IMR-90 (cell line): ENCODE results near the gene CDH23. TPM values are rescaled to one million over a fixed set of nuclear protein-coding genes. Genes with fewer than 3 reads are reported as not detected.

ENCODE experiments used
- ATAC-seq: fragments of 200-7000 bp; cut with Tn5 transposase; 2 replicates; pipeline ENCODE4 v1.9.1; 2020; ENCODE audit warnings: low read depth, mild to moderate bottlenecking, moderate library complexity
- BruUV-seq: library from RNA; stranded (reverse); fragments of 400-500 nt; replicated peaks from 2 replicates; lab custom pipeline; 2021; lab: Mats Ljungman, UMichigan
- CTCF ChIA-PET: fragments of 300-600 bp; formaldehyde crosslinking; extraction: SDS; loops from one replicate; lab custom pipeline; 2021; ENCODE audit warnings: antibody characterized with exemption; lab: Yijun Ruan, JAX
- POLR2A ChIA-PET: fragments of 300-600 bp; sonication (Branson Sonifier 250); formaldehyde crosslinking; loops from one replicate; lab custom pipeline; 2022; ENCODE audit warnings: antibody characterized with exemption; ENCODE audit not compliant: unreplicated experiment; lab: Charles Lee
- DNase-seq: peaks from one replicate; pipeline ENCODE4 v3.0.0; 2013
- H2AFZ ChIP-seq: replicated peaks from 2 replicates; pipeline ENCODE3; 2013; ENCODE audit warnings: low read length, mild to moderate bottlenecking; ENCODE audit not compliant: poor library complexity
- H2AK5ac ChIP-seq: 2 replicates; pipeline ENCODE4 v1.6.1; 2013; ENCODE audit warnings: low read depth, low read length, inconsistent platforms
- H2AK9ac ChIP-seq: replicated peaks from 2 replicates; pipeline ENCODE3; 2013; ENCODE audit warnings: mild to moderate bottlenecking, low read depth, low read length, moderate library complexity; ENCODE audit not compliant: poor library complexity
- H2BK120ac ChIP-seq: 2 replicates; pipeline ENCODE4 v1.6.1; 2013; ENCODE audit warnings: low read depth, low read length, inconsistent platforms
- H2BK15ac ChIP-seq: 3 replicates; pipeline ENCODE4 v1.6.1; 2013; ENCODE audit warnings: low read depth, low read length, inconsistent platforms
- H2BK20ac ChIP-seq: 2 replicates; pipeline ENCODE4 v1.6.1; 2013; ENCODE audit warnings: low read depth, mild to moderate bottlenecking, inconsistent platforms, low read length, moderate library complexity
- H2BK5ac ChIP-seq: 2 replicates; pipeline ENCODE4 v1.6.1; 2013; ENCODE audit warnings: mild to moderate bottlenecking, low read depth, low read length, inconsistent platforms; ENCODE audit not compliant: poor library complexity, severe bottlenecking
- H3K14ac ChIP-seq: replicated peaks from 2 replicates; pipeline ENCODE4 v1.6.1; 2013; ENCODE audit warnings: low read depth, low read length, inconsistent platforms
- H3K18ac ChIP-seq: 2 replicates; pipeline ENCODE4 v1.6.1; 2013; ENCODE audit warnings: low read depth, low read length, control low read depth
- H3K23ac ChIP-seq: 2 replicates; pipeline ENCODE4 v1.6.1; 2013; ENCODE audit warnings: low read depth, low read length, inconsistent platforms
- H3K27ac ChIP-seq: 2 replicates; pipeline ENCODE4 v1.5.1; 2013; ENCODE audit warnings: mild to moderate bottlenecking, control low read depth, low read length; ENCODE audit not compliant: insufficient read depth
- H3K27me3 ChIP-seq: 2 replicates; pipeline ENCODE4 v1.6.1; 2013; ENCODE audit warnings: low read length; ENCODE audit not compliant: control insufficient read depth, insufficient read depth
- H3K36me3 ChIP-seq: 2 replicates; pipeline ENCODE4 v1.6.1; 2013; ENCODE audit warnings: low read length, mixed read lengths; ENCODE audit not compliant: control insufficient read depth, insufficient read depth
- H3K4ac ChIP-seq: 2 replicates; pipeline ENCODE4 v1.6.1; 2013; ENCODE audit warnings: low read depth, low read length, inconsistent platforms
- H3K4me1 ChIP-seq: 2 replicates; pipeline ENCODE4 v1.6.1; 2013; ENCODE audit warnings: low read length, mixed read lengths; ENCODE audit not compliant: control insufficient read depth, insufficient read depth
- H3K4me2 ChIP-seq: 2 replicates; pipeline ENCODE4 v1.6.1; 2013; ENCODE audit warnings: low read depth, mild to moderate bottlenecking, control low read depth, low read length, moderate library complexity
- H3K4me3 ChIP-seq: 2 replicates; pipeline ENCODE4 v1.5.1; 2013; ENCODE audit warnings: low read depth, mild to moderate bottlenecking, control low read depth, low read length, moderate library complexity; ENCODE audit not compliant: insufficient read depth
- H3K56ac ChIP-seq: 2 replicates; pipeline ENCODE4 v1.6.1; 2013; ENCODE audit warnings: low read length, inconsistent platforms; ENCODE audit not compliant: insufficient read depth; ENCODE audit errors: extremely low read depth
- H3K79me1 ChIP-seq, 2 experiments: 2 replicates each; pipeline ENCODE4 v1.6.1; 2013; ENCODE audit warnings: low read length in 2 of 2, inconsistent platforms in 1 of 2, low read depth in 1 of 2
- H3K9ac ChIP-seq: 2 replicates; pipeline ENCODE4 v1.6.1; 2013; ENCODE audit warnings: low read depth, low read length, control low read depth
- H3K9me1 ChIP-seq: 2 replicates; pipeline ENCODE4 v1.6.1; 2013; ENCODE audit warnings: low read length, inconsistent platforms; ENCODE audit not compliant: insufficient read depth
- H3K9me3 ChIP-seq: 2 replicates; pipeline ENCODE4 v1.6.1; 2013; ENCODE audit warnings: low read length; ENCODE audit not compliant: control insufficient read depth, insufficient read depth
- H4K20me1 ChIP-seq: 2 replicates; pipeline ENCODE4 v1.6.1; 2013; ENCODE audit warnings: low read length, inconsistent platforms; ENCODE audit not compliant: insufficient read depth
- H4K5ac ChIP-seq: 2 replicates; pipeline ENCODE4 v1.6.1; 2013; ENCODE audit warnings: mild to moderate bottlenecking, low read depth, low read length, control low read depth
- H4K8ac ChIP-seq, 2 experiments: 2 replicates each; pipeline ENCODE4 v1.6.1; 2013; ENCODE audit warnings: low read depth in 2 of 2, low read length in 2 of 2, control low read depth in 1 of 2, inconsistent platforms in 1 of 2
- H4K91ac ChIP-seq: 2 replicates; pipeline ENCODE4 v1.6.1; 2013; ENCODE audit warnings: low read depth, low read length, inconsistent platforms; ENCODE audit not compliant: insufficient read depth
- BHLHE40 ChIP-seq: fragments of 150-350 bp; IDR thresholded peaks from 2 replicates; pipeline ENCODE4 v1.6.1; 2016; ENCODE audit warnings: mild to moderate bottlenecking, low read depth, low read length
- CTCF ChIP-seq: conservative IDR thresholded peaks from 2 replicates; pipeline ENCODE4 v1.5.1; 2012; ENCODE audit warnings: mild to moderate bottlenecking, low read depth, low read length, improper control_type of control experiment
- ELK1 ChIP-seq: fragments of 150-350 bp; IDR thresholded peaks from 2 replicates; pipeline ENCODE4 v1.6.1; 2016; ENCODE audit warnings: low read depth, mild to moderate bottlenecking, low read length, moderate library complexity, borderline replicate concordance
- MAFK ChIP-seq: IDR thresholded peaks from 2 replicates; pipeline ENCODE4 v1.6.1; 2012; ENCODE audit warnings: low read depth, low read length, improper control_type of control experiment
- MAZ ChIP-seq: IDR thresholded peaks from 2 replicates; pipeline ENCODE4 v1.6.1; 2012; ENCODE audit warnings: low read depth, mild to moderate bottlenecking, low read length, improper control_type of control experiment, moderate library complexity, borderline replicate concordance
- NFE2L2 ChIP-seq: fragments of 150-350 bp; IDR thresholded peaks from 2 replicates; pipeline ENCODE4 v1.6.1; 2016; ENCODE audit warnings: low read depth, mild to moderate bottlenecking, low read length
- POLR2A ChIP-seq: IDR thresholded peaks from 2 replicates; pipeline ENCODE4 v1.6.1; 2012; ENCODE audit warnings: mild to moderate bottlenecking, low read depth, low read length
- RFX5 ChIP-seq: IDR thresholded peaks from 2 replicates; pipeline ENCODE4 v1.8.0; 2012; ENCODE audit warnings: low read depth, mild to moderate bottlenecking, low read length, moderate library complexity
- USF2 ChIP-seq: fragments of 150-350 bp; IDR thresholded peaks from 2 replicates; pipeline ENCODE4 v1.6.1; 2017; ENCODE audit warnings: mild to moderate bottlenecking, antibody characterized with exemption, low read length, low read depth
- WGBS, 2 experiments: methylation state at CpG; one replicate each; pipeline versions ENCODE4 v1.1.5 to v1.1.7; 2013; ENCODE audit warnings: missing lambda C conversion rate in 2 of 2; ENCODE audit not compliant: insufficient read length in 1 of 2; ENCODE audit errors: extremely low coverage in 2 of 2; 5-methylcytosine and 5-hydroxymethylcytosine counted together
- dilution Hi-C: fragments of 300-500 bp; cut with HindIII; formaldehyde crosslinking; loops from one replicate; pipeline ENCODE4 v1.14.3; 2018; ENCODE audit warnings: low sequenced_read_pairs; ENCODE audit not compliant: unreplicated experiment
- in situ Hi-C: fragments of 300-500 bp; cut with MboI; formaldehyde crosslinking; loops from 3 replicates; pipeline ENCODE4 v1.14.3; 2019; ENCODE audit warnings: low sequenced_read_pairs, inconsistent platforms, mixed read lengths
- intact Hi-C: fragments of 100-400 bp; cut with micrococcal nuclease; formaldehyde crosslinking; loops from 2 replicates; pipeline ENCODE4 v1.10.0; 2022
- polyA plus RNA-seq, 3 experiments: library from polyadenylated mRNA; depleted of rRNA; stranded (reverse); fragments of >200 nt; gene quantifications; 2 replicates each; pipeline ENCODE4 v1.2.3, GENCODE V29; 2012; ENCODE audit warnings: low replicate concordance in 1 of 3
- total RNA-seq: library from RNA; depleted of rRNA; stranded (reverse); fragments of >200 nt; gene quantifications from 2 replicates; pipeline ENCODE4 v1.2.3, GENCODE V29; 2012

Gene CDH23
- total and polyA plus RNA-seq, 2 of the 4 experiments (the other 2 are of a cell fraction): under 0.01 to 0.03 TPM

- Histone ChIP-seq H2BK15ac (no peak overlapping the region), H3K36me3 (no peaks in the 10 kb centered on the region), H3K4me2 (no peak overlapping the region), H2BK5ac (no peak overlapping the region), H2AFZ (no peak overlapping the region), H4K91ac (no peak overlapping the region), H3K9me3 (no peaks in the 10 kb centered on the region), H3K9ac (no peak overlapping the region), H3K56ac (no peak overlapping the region), H3K79me1 (no peaks in the 10 kb centered on the region), H3K27me3 (peaks cover 33% of the 10 kb centered on the region), H3K9me1 (no peaks in the 10 kb centered on the region), H4K5ac (no peak overlapping the region), H4K20me1 (no peaks in the 10 kb centered on the region), H2BK120ac (no peak overlapping the region), H3K4me1 (no peaks in the 10 kb centered on the region), H3K18ac (no peak overlapping the region), H3K27ac (no peak overlapping the region), H2AK9ac (no peak overlapping the region), H3K4ac (no peak overlapping the region), H4K8ac (no peak overlapping the region), H3K4me3 (no peak overlapping the region), H2AK5ac (no peak overlapping the region), H2BK20ac (no peak overlapping the region), H3K14ac (no peak overlapping the region), H3K23ac (no peak overlapping the region)
- BruUV-seq: no TSS peak
- 88% methylated on average over 7 of the region's 18 CpGs; no CpG with 5 or more reads in 1 of the 2 experiments for WGBS, 2 experiments
- DNase-seq: no peak
- POLR2A ChIA-PET: no interaction called here
- TF ChIP-seq ELK1: no peak
- no peak for TF ChIP-seq RFX5
- TF ChIP-seq CTCF: no peak
- TF ChIP-seq MAZ: no peak
- no peak for TF ChIP-seq USF2
- no peak for TF ChIP-seq POLR2A
- TF ChIP-seq BHLHE40: no peak
- no peak for TF ChIP-seq NFE2L2
- TF ChIP-seq MAFK: no peak
- in situ Hi-C loops (no loop called here), dilution Hi-C loops (no loop called here), intact Hi-C loops (no loop called here)
- CTCF ChIA-PET: no interaction called here
- no peak for ATAC-seq
Measured at GRCh38 chr10:71802715-71803488, 406.2 kb downstream of the CDH23 start.
